RWPE1 (cell line): Measurements from ENCODE around the gene CACNA1B.

ENCODE experiments used
- CTCF ChIA-PET: fragments of 350-600 bp; sonication (Branson Sonifier 250); formaldehyde crosslinking; extraction: SDS; loops from one replicate; lab custom pipeline; 2021; lab: Yijun Ruan, JAX
- POLR2A ChIA-PET: fragments of 400-600 bp; formaldehyde crosslinking; extraction: SDS; loops from one replicate; lab custom pipeline; 2020; ENCODE audit warnings: antibody characterized with exemption; ENCODE audit not compliant: low non-redundant PET; lab: Yijun Ruan, JAX
- DNase-seq: peaks from one replicate; pipeline ENCODE4 v3.0.0; 2012; ENCODE audit warnings: low spot score
- H3K27ac ChIP-seq: fragments of 450-650 bp; 2 replicates; pipeline ENCODE4 v1.5.1; 2017
- TF ChIP-seq, protein P1 (sequence below): fragments of 450-650 bp; conservative IDR thresholded peaks from 2 replicates; pipeline ENCODE4 v1.5.1; 2017; ENCODE audit warnings: low read depth, mild to moderate bottlenecking

CACNA1B gene

DNA sequence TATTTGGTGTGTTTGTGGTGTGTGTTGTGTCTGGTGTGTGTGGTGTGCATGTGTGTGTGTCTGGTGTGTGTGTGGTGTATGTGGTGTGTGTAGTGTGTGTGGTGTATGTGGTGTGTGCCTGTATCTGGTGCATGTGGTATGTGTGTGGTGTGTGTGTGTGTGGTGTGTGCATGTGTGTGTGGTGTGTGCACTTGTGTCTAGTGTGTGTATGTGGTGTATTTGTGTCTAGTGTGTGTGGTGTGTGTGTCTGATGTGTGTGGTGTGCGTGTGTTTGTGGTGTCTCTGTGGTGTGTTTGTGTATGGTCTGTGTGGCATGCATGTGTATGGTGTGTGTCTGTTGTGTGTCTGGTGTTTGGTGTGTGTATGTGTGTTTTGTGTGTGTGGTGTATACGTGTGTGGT, 71.1 kb downstream of the CACNA1B start:
- H3K27ac ChIP-seq, result no peak overlapping the region
- no peak for DNase-seq
- TF ChIP-seq, protein P1, sequence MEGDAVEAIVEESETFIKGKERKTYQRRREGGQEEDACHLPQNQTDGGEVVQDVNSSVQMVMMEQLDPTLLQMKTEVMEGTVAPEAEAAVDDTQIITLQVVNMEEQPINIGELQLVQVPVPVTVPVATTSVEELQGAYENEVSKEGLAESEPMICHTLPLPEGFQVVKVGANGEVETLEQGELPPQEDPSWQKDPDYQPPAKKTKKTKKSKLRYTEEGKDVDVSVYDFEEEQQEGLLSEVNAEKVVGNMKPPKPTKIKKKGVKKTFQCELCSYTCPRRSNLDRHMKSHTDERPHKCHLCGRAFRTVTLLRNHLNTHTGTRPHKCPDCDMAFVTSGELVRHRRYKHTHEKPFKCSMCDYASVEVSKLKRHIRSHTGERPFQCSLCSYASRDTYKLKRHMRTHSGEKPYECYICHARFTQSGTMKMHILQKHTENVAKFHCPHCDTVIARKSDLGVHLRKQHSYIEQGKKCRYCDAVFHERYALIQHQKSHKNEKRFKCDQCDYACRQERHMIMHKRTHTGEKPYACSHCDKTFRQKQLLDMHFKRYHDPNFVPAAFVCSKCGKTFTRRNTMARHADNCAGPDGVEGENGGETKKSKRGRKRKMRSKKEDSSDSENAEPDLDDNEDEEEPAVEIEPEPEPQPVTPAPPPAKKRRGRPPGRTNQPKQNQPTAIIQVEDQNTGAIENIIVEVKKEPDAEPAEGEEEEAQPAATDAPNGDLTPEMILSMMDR, result no peak
- POLR2A ChIA-PET, result no interaction called here
- CTCF ChIA-PET, result interaction anchor here (0.7 kb wide), 1 partner anchor 63 kb away, joined by 4 read pairs; no protein-coding TSS in a partner anchor

DNA sequence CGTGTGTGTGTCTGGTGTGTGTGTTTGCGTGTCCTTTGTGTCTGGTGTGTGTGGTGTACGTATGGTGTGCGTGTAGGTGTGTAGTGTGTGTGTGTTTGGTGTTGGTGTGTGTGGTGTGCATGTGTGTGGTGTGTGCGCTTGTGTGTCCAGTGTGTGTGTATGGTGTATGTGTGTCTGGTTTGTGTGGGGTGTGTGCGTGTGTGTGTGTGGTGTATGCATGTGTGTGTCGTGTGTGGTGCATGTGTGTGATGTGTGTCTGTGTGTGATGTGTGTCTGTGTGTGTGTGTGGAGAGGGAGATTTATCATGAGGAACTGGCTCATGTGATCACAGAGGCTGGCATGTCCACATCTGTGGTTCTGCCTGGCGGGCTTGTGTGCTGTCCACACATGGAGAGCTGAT, 71.7 kb downstream of the CACNA1B start:
- POLR2A ChIA-PET, result no interaction called here
- TF ChIP-seq, protein P1, result no peak

DNA sequence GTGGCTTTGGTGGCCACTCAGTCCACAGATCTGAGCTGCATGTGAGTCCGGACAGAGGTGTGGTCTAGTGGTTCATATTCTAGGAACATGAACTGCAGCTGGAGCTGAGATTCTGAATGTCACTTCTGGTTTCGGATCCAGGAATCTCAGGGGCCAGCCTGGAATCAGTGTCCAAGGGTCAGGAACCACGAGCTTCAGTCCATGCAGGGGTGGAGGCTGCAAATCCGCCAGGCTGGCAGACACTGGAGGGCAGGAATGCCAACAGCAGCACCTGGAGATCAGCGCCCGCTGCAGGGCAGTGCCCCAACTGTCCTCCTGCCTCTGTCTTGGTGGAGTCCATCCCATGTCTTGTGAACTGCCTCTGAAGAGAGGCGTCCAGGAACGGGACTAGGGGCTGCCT, 73.5 kb downstream of the CACNA1B start:
- CTCF ChIA-PET, result no interaction called here
- no peak for DNase-seq
- TF ChIP-seq, protein P1, result no peak
- POLR2A ChIA-PET, result no interaction called here
- no peak overlapping the region for H3K27ac ChIP-seq

More for the DNA sequence above, 71.7 kb downstream of the CACNA1B start:
- H3K27ac ChIP-seq, result no peak overlapping the region
- CTCF ChIA-PET, result interaction anchor here (0.5 kb wide), 1 partner anchor 39 kb away, joined by 5 read pairs; no protein-coding TSS in a partner anchor
- DNase-seq, result no peak

DNA sequence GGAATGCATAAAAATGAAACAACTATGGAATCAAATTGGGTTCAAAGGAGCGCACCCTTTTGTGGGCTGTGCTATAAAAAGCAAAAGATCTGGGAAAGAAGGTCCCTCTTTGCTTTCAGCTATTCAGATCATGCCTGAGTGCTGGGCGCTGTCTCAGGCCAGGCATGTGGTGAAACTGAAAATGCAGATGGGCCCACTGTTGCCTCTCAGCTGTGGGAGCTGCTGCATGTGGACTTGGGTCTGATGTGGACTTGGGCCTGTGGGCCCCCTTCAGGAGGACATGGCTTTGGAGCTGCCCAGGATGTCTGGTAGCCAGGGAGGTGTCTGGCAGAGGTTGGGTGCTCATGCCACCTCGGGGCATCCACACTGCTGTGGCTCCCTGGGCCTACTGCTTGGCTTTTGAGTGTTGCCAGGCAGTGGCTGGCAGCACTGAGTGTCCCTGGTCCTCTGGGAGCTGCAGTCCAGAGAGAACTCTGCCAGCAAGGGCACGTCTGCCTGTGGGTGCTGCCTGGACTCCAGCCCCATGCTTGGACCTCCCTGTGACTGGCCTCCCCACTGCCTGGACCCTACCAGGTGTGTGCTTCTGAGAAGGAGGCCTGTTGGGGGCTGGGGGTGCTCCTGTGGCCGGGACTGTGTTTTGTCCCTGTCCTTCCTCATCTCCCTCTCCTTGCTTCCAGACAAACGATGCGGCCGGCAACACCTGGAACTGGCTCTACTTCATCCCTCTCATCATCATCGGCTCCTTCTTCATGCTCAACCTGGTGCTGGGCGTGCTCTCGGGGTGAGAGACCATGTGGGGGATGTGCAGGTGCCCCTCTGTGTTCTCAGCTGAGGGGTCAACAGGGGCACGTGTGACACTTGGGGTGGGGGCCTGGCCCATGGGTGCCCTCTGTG, 74.3 kb downstream of the CACNA1B start:
- no peak overlapping the region for H3K27ac ChIP-seq
- CTCF ChIA-PET, result no interaction called here
- no peak for DNase-seq
- TF ChIP-seq, protein P1, result no peak
- POLR2A ChIA-PET, result no interaction called here

DNA sequence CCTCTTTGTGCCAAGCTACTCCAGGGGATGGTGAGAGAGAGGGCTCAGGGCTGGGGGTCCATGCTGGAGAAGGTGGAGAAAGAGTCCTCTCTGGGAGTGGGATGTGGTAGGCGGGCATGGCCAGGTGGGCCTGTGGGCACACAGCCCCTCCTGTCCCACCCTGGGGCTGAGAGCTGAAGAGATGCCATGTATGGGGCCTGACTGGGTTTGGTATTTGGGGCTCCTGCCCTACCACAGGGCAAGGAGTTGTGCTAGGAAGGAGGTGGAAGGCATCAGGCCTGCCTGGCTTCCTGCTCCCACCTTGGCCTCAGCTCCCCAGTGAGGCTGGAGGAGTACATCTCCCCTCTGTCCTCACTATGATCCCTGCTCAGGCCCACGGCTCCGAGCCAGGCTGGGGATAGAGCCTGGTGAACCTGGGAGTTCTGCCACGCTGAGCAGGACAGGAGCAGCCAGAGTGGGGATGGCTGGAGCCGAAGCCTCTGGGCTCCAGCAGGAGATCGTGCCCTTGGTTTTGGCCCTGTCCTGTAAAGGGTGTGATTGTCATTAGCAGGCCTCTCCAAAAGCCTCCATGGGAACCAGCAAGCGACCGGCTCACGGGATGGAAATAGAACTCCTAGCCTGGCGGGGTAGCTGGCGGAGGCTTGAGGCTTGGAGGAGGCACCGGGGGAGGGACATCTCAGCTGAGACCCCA, 75.5 kb downstream of the CACNA1B start:
- H3K27ac ChIP-seq, result no peak overlapping the region
- TF ChIP-seq, protein P1, result no peak
- POLR2A ChIA-PET, result no interaction called here
- CTCF ChIA-PET, result no interaction called here
- DNase-seq, result no peak

DNA sequence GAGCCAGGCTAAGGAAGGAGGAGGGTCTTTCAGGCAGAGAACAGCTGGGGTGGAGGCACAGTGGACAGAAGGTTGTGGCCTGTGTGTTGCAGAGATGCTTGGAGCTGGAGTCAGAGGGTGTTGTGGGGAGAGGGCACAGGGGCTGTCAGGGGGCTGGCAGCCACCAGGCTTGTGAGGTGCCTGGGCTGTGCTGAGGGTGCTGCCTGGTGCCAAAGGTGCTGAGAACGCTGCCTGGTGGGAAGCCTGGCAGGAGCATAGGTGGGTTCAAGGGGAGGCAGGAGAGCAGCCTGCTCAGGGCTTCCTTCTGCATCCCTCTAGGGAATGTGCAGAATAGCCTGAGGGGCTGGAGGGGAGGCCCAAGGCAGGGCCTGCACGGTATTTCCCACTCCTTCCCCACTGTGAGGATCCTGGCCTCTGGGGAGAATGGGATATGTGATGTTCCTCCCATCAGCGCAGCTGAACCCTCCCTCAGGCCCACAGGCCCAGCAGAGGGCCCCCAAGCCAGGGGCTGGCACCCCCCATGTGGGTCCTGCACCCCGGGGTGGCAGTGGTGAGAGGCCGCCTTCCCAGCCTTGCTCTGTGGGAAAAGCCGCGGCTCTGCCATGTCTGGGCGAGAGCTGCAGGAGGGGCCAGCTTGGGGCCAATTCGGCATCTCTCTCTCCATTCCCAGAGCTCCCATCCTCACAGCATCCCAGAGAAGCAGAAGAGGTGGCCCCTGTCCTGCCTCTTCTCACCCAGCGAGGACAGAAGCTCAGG, 76.3 kb downstream of the CACNA1B start:
- DNase-seq, result no peak
- POLR2A ChIA-PET, result no interaction called here

More for the DNA sequence above, 76.3 kb downstream of the CACNA1B start:
- TF ChIP-seq, protein P1, result no peak
- CTCF ChIA-PET, result no interaction called here
- no peak overlapping the region for H3K27ac ChIP-seq
